ENCODE results near the gene SPON2.
"Not testable (repeated sequence)": the region's sequence is repeated elsewhere in the genome, so short reads cannot be mapped to it uniquely, and the experiment has no call there.

Gene SPON2

DNA sequence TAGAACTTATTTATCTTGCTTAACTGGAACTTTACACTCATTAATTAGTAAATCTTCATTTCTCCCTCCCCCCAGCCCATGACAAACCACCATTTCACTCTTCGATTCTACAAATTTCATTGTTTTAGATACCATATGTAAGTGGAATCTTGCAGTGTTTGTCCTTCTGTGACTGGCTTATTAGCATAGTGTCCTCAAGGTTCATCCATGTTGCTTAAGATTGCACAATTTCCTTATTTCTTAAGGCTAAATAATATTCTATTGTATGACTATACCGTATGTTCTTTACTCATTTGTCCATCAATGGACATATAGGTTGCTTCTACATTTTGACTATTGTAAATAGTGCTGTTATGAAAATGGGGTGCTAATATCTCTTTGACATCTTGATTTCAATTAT, 34.5 kb downstream of the SPON2 start:
- no peaks in the 10 kb centered on the region for H3K4me1 ChIP-seq (ENCODE audit: insufficient read depth, low read length)

DNA sequence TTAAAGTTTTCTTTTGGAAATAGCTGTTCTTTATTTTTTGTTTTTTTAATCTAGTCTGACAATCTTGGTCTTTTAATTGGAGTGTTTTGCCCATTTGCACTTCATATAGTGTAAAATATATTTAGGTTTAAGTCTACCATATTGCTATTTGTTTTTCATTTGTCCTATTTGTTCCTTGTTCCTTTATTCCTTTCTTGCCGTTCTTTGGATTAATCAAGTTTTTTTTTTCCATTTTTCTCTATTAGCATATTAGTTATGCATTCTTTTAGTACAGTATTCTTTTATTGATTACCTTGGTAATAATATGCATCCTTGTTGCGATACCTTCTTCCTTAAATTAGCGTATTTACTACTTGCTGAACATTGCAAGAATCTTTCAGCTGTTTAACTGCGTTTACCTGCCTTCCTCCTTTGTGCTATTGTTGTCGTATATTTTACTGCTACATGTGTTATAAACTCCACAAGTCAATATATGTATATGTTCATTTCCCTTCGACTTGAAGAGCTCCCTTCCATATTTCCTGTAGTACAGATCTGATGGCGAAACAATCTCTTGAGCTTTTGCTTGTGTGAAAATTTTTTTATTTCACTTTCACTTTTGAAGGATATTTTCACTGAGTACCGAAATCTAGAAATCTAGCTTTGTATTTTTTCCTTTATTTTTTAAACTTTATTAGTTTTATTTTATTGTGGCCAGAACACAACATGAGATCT, 35.2 kb downstream of the SPON2 start:
- Histone ChIP-seq H3K36me3 (ENCODE audit: insufficient read depth, low read length) (no peaks in the 10 kb centered on the region), H3K4me1 (ENCODE audit: insufficient read depth, low read length) (no peaks in the 10 kb centered on the region)

More for the DNA sequence above, 34.5 kb downstream of the SPON2 start:
- H3K36me3 ChIP-seq (ENCODE audit: insufficient read depth, low read length) = no peaks in the 10 kb centered on the region
- H3K9me3 ChIP-seq (ENCODE audit: control insufficient read depth, insufficient read depth, low read length) = no peaks in the 10 kb centered on the region
- H3K9ac ChIP-seq (ENCODE audit: low read depth, low read length) = no peak overlapping the region

DNA sequence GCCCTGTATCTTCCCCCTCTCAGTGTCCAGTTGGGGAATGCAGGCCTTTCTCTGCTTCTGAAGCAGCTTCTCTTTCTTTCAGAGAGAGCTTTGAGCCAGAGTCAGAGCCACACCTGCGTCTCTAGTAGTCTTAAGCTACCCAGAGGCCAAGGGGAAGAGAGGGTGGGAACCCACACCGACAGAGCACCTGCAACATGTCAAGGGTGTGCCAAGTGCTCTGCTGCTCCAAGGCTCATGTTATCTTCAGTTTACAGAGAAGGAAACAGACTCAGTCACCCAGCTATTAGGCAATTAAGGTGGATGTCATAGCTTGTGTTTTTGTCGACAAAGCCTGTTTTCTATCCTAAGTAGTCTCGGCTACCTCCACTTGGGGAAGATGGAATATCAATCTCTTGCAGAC, 36.3 kb downstream of the SPON2 start:
- Histone ChIP-seq H3K9me3 (ENCODE audit: control insufficient read depth, insufficient read depth, low read length) (no peaks in the 10 kb centered on the region), H3K36me3 (ENCODE audit: insufficient read depth, low read length) (no peaks in the 10 kb centered on the region), H3K9ac (ENCODE audit: low read depth, low read length) (no peak overlapping the region), H3K4me1 (ENCODE audit: insufficient read depth, low read length) (no peaks in the 10 kb centered on the region)

More for the DNA sequence above, 35.2 kb downstream of the SPON2 start:
- H3K9me3 ChIP-seq (ENCODE audit: control insufficient read depth, insufficient read depth, low read length) = no peaks in the 10 kb centered on the region
- H3K9ac ChIP-seq (ENCODE audit: low read depth, low read length) = no peak overlapping the region

DNA sequence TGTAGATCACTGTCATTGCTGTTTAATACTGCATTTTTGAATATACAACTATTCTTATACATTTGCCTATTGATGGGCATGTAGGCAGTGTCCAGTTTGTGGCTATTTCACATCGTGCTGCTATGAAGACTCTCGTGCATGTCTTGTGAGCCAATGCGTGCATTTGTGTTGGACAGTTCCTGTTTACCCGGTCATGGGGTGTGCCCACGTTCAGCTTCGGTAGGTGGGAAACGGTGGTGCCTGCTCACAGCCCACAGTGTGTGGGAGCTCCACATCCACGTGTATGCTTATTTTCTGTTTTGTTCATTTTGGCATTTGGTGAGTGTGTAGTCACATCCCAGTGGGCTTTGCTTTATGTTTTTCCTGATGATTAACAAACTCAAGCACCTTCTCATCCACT, 39.4 kb downstream of the SPON2 start:
- Histone ChIP-seq H3K36me3 (ENCODE audit: insufficient read depth, low read length) (no peaks in the 10 kb centered on the region), H3K9ac (ENCODE audit: low read depth, low read length) (no peak overlapping the region), H3K9me3 (ENCODE audit: control insufficient read depth, insufficient read depth, low read length) (no peaks in the 10 kb centered on the region), H3K4me1 (ENCODE audit: insufficient read depth, low read length) (no peaks in the 10 kb centered on the region)

DNA sequence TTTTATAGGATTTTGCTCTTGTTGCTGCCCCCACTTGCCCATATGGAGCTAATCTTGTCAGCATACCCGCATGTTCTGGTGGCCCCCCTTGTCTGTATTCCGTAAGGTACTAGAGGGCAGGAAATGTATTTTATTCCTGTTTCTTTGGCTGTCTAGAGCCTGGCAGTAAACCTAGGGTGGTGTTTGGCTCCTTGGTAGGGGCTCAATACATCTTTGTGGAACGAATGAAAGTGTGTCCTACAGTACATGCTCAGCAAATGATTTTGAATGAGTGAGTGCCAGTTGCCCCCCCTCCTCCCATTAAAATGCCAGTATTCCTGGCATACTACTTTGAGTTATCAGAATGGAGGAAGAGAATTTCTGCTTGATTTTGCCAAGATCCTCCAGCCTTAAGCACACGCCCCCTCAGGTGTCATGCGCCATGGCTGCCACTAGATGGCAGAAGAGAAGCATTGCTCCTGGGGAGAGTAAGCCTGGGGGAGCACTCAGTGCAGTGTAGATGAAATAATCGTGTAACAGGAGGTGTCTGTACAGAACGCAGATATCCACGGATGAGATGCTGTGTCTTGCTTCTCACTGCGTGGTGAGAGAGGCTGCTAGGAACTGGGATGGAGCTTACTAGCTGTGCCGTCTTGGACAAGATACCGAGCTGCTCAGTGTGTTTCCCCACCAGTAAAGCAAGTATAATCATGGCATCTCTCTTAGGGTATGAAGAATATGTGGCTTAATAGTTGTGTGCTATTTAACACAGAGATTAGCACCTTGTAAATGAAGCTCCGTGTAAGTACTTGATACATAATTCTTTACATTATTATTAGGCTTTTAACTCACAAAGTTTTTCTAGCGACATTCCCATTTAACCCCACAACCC, 41.8 kb downstream of the SPON2 start:
- Histone ChIP-seq H3K9ac (ENCODE audit: low read depth, low read length) (no peak overlapping the region), H3K9me3 (ENCODE audit: control insufficient read depth, insufficient read depth, low read length) (no peaks in the 10 kb centered on the region), H3K4me1 (ENCODE audit: insufficient read depth, low read length) (no peaks in the 10 kb centered on the region), H3K36me3 (ENCODE audit: insufficient read depth, low read length) (no peaks in the 10 kb centered on the region)

DNA sequence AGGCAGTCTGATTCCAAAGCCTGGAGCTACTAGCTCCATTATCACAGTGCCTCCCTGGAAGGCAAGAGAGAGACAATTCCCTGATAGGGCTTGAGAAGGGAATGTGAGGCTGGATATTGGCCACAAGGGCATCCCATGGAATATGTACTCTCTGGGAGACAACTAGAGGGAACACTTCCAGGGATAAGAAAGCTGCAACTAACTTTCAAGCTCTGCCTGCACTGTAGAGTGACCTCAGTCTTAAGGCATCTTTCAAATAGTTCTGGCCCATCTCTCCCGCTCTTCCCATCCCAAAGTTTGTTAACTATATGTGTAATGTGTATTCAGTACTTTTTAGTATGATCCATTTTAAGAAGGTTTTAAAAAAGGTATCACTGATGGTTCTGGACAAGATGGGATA, 45.9 kb downstream of the SPON2 start:
- Histone ChIP-seq H3K4me1 (ENCODE audit: insufficient read depth, low read length) (no peaks in the 10 kb centered on the region), H3K36me3 (ENCODE audit: insufficient read depth, low read length) (no peaks in the 10 kb centered on the region), H3K9me3 (ENCODE audit: control insufficient read depth, insufficient read depth, low read length) (no peaks in the 10 kb centered on the region), H3K9ac (ENCODE audit: low read depth, low read length) (no peak overlapping the region)

DNA sequence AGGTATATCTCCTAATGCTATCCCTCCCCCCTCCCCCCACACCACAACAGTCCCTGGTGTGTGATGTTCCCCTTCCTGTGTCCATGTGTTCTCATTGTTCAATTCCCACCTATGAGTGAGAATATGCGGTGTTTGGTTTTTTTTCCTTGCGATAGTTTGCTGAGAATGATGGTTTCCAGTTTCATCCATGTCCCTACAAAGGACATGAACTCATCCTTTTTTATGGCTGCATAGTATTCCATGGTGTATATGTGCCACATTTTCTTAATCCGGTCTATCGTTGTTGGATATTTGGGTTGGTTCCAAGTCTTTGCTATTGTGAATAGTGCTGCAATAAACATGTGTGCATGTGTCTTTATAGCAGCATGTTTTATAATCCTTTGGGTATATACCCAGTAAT, 46.9 kb downstream of the SPON2 start:
- not testable (repeated sequence) for H3K9me3 ChIP-seq (ENCODE audit: control insufficient read depth, insufficient read depth, low read length); H3K4me1 ChIP-seq (ENCODE audit: insufficient read depth, low read length); H3K36me3 ChIP-seq (ENCODE audit: insufficient read depth, low read length); H3K9ac ChIP-seq (ENCODE audit: low read depth, low read length)

DNA sequence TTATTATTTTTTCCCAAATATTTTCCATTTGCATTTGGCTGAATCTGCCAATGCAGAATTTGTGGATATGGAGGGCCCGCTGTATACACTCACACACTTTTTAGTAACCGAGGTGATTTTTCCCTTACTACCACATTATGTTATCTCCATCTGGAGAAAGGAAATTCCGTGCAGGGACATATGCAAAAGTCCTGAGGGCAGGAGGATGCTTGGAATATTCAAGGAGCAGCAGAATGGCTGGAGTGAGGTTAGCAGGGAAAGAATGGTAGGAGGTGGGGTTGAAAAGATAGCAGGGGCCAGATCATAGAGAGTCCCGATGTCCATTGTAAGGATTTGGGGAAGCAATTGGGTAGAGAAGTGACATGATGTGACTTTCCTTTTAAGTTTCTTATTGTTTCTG, 47.6 kb downstream of the SPON2 start:
- H3K36me3 ChIP-seq (ENCODE audit: insufficient read depth, low read length) = no peaks in the 10 kb centered on the region
- H3K9me3 ChIP-seq (ENCODE audit: control insufficient read depth, insufficient read depth, low read length) = no peaks in the 10 kb centered on the region
- H3K4me1 ChIP-seq (ENCODE audit: insufficient read depth, low read length) = no peaks in the 10 kb centered on the region
- H3K9ac ChIP-seq (ENCODE audit: low read depth, low read length) = no peak overlapping the region

DNA sequence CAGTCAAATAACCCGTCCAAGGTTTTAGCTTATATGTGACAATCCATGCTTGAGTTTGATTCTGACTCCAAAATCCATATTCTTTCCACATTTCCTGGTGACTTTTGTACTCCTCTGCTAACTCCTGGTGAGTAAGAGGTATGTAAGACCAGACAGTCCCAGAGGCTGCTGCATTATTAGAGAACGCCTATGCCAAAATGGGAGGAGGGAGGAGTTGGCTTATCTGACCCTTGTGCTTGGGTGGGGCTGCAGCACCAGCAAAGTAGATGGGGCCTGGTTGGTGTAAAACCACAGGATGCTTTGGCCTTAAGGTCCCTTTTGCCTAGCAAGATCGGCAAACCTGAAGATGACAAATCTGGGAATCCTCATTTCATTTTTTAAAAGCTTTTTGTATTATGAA, 49.9 kb downstream of the SPON2 start:
- Histone ChIP-seq H3K36me3 (ENCODE audit: insufficient read depth, low read length) (no peaks in the 10 kb centered on the region), H3K9ac (ENCODE audit: low read depth, low read length) (no peak overlapping the region), H3K4me1 (ENCODE audit: insufficient read depth, low read length) (no peaks in the 10 kb centered on the region), H3K9me3 (ENCODE audit: control insufficient read depth, insufficient read depth, low read length) (no peaks in the 10 kb centered on the region)

All from ES-I3 (cell line).